ENCODE data around the gene POLR3G.

POLR3G gene

GRCh38 chr5:90476391-90476790, 1.7 kb downstream of the POLR3G start:
- Histone ChIP-seq H3K27me3 (peaks cover 10% of the 10 kb centered on the region), H3K4me3 (ENCODE audit: low read depth in 1 of 2, low read length in 1 of 2) (no peak overlapping the region), H3K4me1 (ENCODE audit: control insufficient read depth in 1 of 2, insufficient read depth in 1 of 2, low read depth in 1 of 2, low read length in 1 of 2) (peaks cover 19 to 20% of the 10 kb centered on the region in 2 experiments), H3K9me3 (no peaks in the 10 kb centered on the region), H3K27ac (no peak overlapping the region), H3K36me3 (no peaks in the 10 kb centered on the region)
- TF ChIP-seq, protein P1, sequence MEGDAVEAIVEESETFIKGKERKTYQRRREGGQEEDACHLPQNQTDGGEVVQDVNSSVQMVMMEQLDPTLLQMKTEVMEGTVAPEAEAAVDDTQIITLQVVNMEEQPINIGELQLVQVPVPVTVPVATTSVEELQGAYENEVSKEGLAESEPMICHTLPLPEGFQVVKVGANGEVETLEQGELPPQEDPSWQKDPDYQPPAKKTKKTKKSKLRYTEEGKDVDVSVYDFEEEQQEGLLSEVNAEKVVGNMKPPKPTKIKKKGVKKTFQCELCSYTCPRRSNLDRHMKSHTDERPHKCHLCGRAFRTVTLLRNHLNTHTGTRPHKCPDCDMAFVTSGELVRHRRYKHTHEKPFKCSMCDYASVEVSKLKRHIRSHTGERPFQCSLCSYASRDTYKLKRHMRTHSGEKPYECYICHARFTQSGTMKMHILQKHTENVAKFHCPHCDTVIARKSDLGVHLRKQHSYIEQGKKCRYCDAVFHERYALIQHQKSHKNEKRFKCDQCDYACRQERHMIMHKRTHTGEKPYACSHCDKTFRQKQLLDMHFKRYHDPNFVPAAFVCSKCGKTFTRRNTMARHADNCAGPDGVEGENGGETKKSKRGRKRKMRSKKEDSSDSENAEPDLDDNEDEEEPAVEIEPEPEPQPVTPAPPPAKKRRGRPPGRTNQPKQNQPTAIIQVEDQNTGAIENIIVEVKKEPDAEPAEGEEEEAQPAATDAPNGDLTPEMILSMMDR (IDR thresholded peaks at IDR 0.05) = no peak

DNA sequence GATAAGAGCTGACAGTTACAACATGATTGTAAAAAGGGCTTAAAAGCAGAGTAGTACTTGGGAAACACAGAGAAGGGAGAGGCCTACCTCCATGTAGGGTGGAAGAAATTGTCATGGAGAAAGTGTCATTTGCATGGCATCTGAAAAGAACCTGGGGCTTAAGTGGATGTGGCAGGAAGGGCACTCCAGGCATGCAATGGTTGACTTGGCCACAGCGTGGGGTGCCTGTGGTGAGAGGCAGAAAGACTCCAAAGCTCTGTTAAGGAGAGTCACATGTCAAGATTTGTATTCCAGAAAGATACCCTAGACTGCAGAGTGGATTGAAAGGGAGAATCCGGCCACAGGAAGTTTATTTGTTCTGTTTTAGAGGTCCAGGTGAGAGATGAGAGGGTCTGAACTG, 2.4 kb downstream of the POLR3G start:
- no peak overlapping the region for H3K4me3 ChIP-seq (ENCODE audit: low read depth in 1 of 2, low read length in 1 of 2)
- peaks cover 19 to 20% of the 10 kb centered on the region in 2 experiments for H3K4me1 ChIP-seq (ENCODE audit: control insufficient read depth in 1 of 2, insufficient read depth in 1 of 2, low read depth in 1 of 2, low read length in 1 of 2)
- H3K27me3 ChIP-seq = peaks cover 10% of the 10 kb centered on the region
- no peaks in the 10 kb centered on the region for H3K9me3 ChIP-seq
- H3K27ac ChIP-seq = no peak overlapping the region
- no peaks in the 10 kb centered on the region for H3K36me3 ChIP-seq
- TF ChIP-seq, protein P1 (IDR thresholded peaks at IDR 0.05) = no peak

- no peaks in the 10 kb centered on the region for H3K9me3 ChIP-seq
- H3K4me3 ChIP-seq (ENCODE audit: low read depth in 1 of 2, low read length in 1 of 2) = no peak overlapping the region
- no peaks in the 10 kb centered on the region for H3K36me3 ChIP-seq
- H3K27me3 ChIP-seq = peaks cover 10% of the 10 kb centered on the region
- peaks cover 19 to 20% of the 10 kb centered on the region in 2 experiments for H3K4me1 ChIP-seq (ENCODE audit: control insufficient read depth in 1 of 2, insufficient read depth in 1 of 2, low read depth in 1 of 2, low read length in 1 of 2)
- TF ChIP-seq, protein P1 (IDR thresholded peaks at IDR 0.05) = no peak
- no peak overlapping the region for H3K27ac ChIP-seq
Observed at GRCh38 chr5:90477621-90478215, 3.1 kb downstream of the POLR3G start.

- Histone ChIP-seq H3K27me3 (no peaks in the 10 kb centered on the region), H3K9me3 (no peaks in the 10 kb centered on the region), H3K4me1 (ENCODE audit: control insufficient read depth in 1 of 2, insufficient read depth in 1 of 2, low read depth in 1 of 2, low read length in 1 of 2) (peaks cover 4% of the 10 kb centered on the region in 2 experiments), H3K27ac (no peak overlapping the region), H3K4me3 (ENCODE audit: low read depth in 1 of 2, low read length in 1 of 2) (no peak overlapping the region), H3K36me3 (no peaks in the 10 kb centered on the region)
- TF ChIP-seq, protein P1 (IDR thresholded peaks at IDR 0.05) = no peak
Observed at GRCh38 chr5:90479611-90480385, 5.1 kb downstream of the POLR3G start.

DNA sequence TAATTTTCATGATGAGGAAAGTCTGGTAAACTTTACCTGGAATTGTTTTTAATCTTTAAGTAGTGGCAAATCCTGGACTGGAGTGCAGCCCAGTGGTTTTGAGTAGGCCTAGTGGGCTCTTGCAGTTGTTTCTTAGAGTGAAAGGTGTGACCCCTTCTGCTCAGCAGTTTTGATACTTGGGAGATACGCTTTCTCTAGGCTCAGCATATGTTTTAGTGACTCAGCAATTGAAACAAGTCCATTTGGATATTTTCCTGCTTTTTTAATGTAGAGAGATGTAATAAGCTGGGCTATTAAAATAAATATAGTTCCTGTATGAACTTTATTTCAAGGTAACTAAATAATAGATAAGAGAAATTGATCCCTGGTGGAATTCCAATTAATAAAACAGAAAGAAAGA, 6.0 kb downstream of the POLR3G start:
- Histone ChIP-seq H3K4me1 (ENCODE audit: control insufficient read depth in 1 of 2, insufficient read depth in 1 of 2, low read depth in 1 of 2, low read length in 1 of 2) (no peaks in the 10 kb centered on the region), H3K4me3 (ENCODE audit: low read depth in 1 of 2, low read length in 1 of 2) (no peak overlapping the region), H3K27me3 (no peaks in the 10 kb centered on the region), H3K36me3 (no peaks in the 10 kb centered on the region), H3K27ac (no peak overlapping the region), H3K9me3 (no peaks in the 10 kb centered on the region)
- TF ChIP-seq, protein P1 (IDR thresholded peaks at IDR 0.05) = no peak

Measured in neutrophil (primary cell).